GM18526 (cell line): ENCODE data around the gene DHX58.

ENCODE experiments used
- POLR2A ChIP-seq: IDR thresholded peaks from 3 replicates; pipeline ENCODE4 v1.6.1; 2011; ENCODE audit not compliant: insufficient read length; ENCODE audit errors: extremely low read depth

Gene DHX58

GRCh38 chr17:42079541-42079940 is 33.0 kb downstream of the DHX58 start:
- TF ChIP-seq POLR2A, result no peak

GRCh38 chr17:42078396-42079043 is 34.0 kb downstream of the DHX58 start:
- no peak for TF ChIP-seq POLR2A

DNA sequence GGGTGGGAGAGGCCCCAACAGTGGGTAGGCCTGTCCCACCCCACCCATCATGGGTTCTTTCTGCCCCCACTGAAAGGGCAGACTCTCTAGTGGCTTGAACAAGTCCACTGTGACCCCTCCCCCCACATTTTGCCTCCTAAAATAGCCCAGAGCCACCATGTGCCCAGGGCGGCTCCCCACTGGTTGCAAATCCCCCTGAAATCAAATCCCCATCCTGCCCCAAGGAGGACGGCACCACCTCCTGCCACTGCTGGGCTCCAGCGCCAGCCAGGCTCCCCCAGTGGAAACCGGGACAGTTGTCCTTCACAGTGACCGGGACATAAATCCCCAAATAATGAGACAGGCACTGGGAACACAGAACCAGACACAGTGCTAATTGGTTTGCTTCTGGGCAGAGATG is 34.8 kb downstream of the DHX58 start:
- TF ChIP-seq POLR2A, result no peak

GRCh38 chr17:42076797-42077559 is 35.5 kb downstream of the DHX58 start:
- no peak for TF ChIP-seq POLR2A

- TF ChIP-seq POLR2A, result no peak
Measured at GRCh38 chr17:42075789-42076188, 36.7 kb downstream of the DHX58 start.

- TF ChIP-seq POLR2A, result no peak
Measured at GRCh38 chr17:42072323-42073187, 40.0 kb downstream of the DHX58 start.

- TF ChIP-seq POLR2A, result no peak
Measured at GRCh38 chr17:42071810-42072209, 40.7 kb downstream of the DHX58 start.

DNA sequence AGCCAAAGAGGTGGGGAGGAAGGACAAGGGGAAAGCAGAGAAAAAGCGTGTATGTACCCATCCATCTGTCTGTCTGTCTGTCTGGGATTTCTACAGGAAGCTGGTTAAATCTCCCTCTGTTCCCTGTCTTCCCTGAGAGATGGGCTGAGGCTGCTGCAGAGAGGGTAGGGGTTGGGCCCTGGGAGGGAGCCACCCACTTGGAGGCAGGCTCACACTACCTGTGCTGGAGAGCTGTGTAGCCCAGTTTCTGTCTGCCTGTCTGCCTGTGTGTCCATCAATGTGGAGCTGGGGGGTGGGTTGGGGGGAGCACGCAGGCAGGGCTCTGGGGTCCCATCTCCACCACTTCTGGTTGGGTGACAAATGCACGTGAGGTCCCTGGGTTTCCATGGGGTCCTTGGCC is 43.5 kb downstream of the DHX58 start:
- no peak for TF ChIP-seq POLR2A

DNA sequence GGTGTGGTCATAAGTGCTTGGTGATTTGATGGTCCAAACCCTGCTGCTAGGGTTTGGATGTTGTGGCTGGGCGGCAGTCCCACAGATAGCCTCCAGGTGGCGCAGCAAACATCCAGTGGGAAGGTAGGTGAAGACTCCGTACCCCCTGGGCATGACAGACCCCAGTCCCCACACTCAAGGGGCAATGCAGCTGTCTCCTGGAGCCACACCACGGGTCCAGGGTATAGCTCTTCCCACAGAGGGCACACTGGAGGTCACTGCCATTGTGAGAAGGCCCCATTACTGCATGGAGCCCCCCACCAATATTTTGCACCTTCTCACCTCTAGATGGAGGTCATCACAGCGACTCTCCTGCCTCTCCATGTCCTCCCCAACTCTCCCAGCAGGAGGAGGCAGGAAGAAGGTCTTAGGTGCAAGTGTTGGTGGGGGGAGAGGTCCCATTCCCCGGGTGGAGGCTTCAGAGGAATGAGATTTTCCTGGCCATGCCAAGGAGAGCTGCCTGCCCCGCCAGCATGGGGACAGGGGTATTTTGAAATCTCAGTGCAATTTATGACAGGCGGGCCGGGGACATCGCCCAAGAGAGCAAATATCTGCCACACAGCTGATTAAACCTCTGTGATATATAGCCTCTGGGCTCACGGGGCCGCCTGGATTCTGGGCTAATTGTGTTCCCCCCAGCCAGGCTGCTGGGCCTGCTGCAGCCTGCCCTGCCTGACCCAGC is 45.0 kb downstream of the DHX58 start:
- no peak for TF ChIP-seq POLR2A

- TF ChIP-seq POLR2A, result no peak
Measured at GRCh38 chr17:42065201-42065600, 47.3 kb downstream of the DHX58 start.

DNA sequence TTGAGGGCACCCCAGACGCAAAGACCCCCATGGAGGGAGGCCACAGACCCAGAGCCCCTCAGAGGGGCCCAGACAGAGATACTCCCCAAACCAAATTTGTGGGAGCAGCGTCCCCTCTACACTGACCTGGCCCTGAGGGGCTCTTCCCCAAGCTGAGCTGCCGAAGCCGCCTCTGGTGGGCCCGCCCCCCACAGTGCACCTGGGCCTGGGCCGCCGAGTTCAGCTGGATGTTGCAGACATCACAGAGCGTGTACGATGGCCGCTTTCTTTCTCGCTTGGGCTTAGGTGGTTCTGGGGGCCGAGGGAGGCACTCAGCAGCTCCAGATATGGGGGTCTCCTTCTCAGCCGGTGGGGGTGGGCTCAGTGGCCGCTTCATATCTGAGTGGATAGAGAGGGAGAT is 49.8 kb downstream of the DHX58 start:
- no peak for TF ChIP-seq POLR2A

- TF ChIP-seq POLR2A, result no peak
Measured at GRCh38 chr17:42061646-42062487, 50.6 kb downstream of the DHX58 start.

DNA sequence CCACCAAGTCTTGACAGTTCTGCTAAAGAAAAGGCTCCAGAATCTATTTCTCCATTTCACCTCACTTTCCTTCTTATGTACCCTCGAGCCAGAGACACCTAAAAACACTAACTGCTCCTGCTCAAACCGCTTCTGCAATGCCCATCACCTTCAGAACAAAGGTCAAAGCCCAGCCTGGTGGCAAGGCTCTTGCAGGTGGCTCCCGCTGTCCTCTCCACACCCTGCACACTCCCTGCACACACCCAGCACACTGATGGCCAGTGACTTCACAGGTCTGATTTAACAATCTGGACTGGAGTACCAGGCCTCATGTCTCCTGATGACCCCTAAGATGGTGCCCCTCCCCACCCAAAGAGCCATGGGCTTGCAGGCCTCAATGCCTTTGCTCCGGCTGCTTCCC is 52.3 kb downstream of the DHX58 start:
- TF ChIP-seq POLR2A, result no peak

- no peak for TF ChIP-seq POLR2A
Measured at GRCh38 chr17:42059815-42060214, 52.7 kb downstream of the DHX58 start.
